SK-N-MC (cell line): ENCODE measurements around the gene CPSF3.

Source experiments
- DNase-seq: peaks from one replicate; pipeline ENCODE4 v3.0.0-alpha.2; 2011; ENCODE audit warnings: low read depth, low spot score
- H3K27ac ChIP-seq: fragments of 200-600 bp; sonication (generic); 2 replicates; pipeline ENCODE4 v1.5.1; 2016; ENCODE audit warnings: mixed run types
- H3K36me3 ChIP-seq: fragments of 200-600 bp; sonication (generic); 2 replicates; pipeline ENCODE4 v1.6.1; 2017; ENCODE audit warnings: antibody characterized with exemption, low read length, mixed read lengths; ENCODE audit not compliant: insufficient read depth
- H3K4me3 ChIP-seq: fragments of 200-600 bp; sonication (generic); 2 replicates; pipeline ENCODE4 v1.5.1; 2016
- H3K9ac ChIP-seq: fragments of 200-600 bp; sonication (generic); 2 replicates; pipeline ENCODE4 v1.8.0; 2017; ENCODE audit warnings: mixed run types, mixed read lengths; ENCODE audit not compliant: insufficient read length
- H3K9me3 ChIP-seq: fragments of 200-600 bp; sonication (generic); 2 replicates; pipeline ENCODE4 v1.6.1; 2017; ENCODE audit warnings: low read depth, mild to moderate bottlenecking, antibody characterized with exemption, low read length, moderate library complexity, mixed read lengths
- EZH2 ChIP-seq: fragments of 200-600 bp; sonication (generic); IDR thresholded peaks from one replicate; pipeline ENCODE4 v1.6.1; 2017; ENCODE audit warnings: antibody characterized with exemption
- FOXP2 ChIP-seq: optimal IDR thresholded peaks from 2 replicates; pipeline ENCODE3; 2011; ENCODE audit warnings: mild to moderate bottlenecking, moderate library complexity; ENCODE audit not compliant: insufficient read depth; ENCODE audit errors: extremely low read length, control extremely low read depth
- POLR2AphosphoS5 ChIP-seq: IDR thresholded peaks from 2 replicates; pipeline ENCODE4 v1.6.1; 2012; ENCODE audit warnings: mild to moderate bottlenecking, low read depth, low read length, borderline replicate concordance

Gene CPSF3

GRCh38 chr2:9473985-9474360 lies 50.5 kb downstream of the CPSF3 start:
- Histone ChIP-seq H3K36me3 (peaks cover 28% of the 10 kb centered on the region), H3K27ac (no peak overlapping the region)

GRCh38 chr2:9474361-9475057 lies 51.1 kb downstream of the CPSF3 start, which contains the start of gene IAH1:
Gene IAH1 (plus strand): TSS chr2:9474551. CDS start chr2:9474567, 16 bp downstream.
- Histone ChIP-seq H3K27ac (no peak within 1 kb of the TSS), H3K4me3 (peak within 1 kb of the TSS; percentile 96), H3K9ac (peak within 1 kb of the TSS; percentile 88), H3K9me3 (no peaks in the 10 kb centered on the region), H3K36me3 (peaks cover 27% of the 10 kb centered on the region)
- no peak for DNase-seq
- no peak for TF ChIP-seq EZH2
- TF ChIP-seq FOXP2: no peak
- TF ChIP-seq POLR2AphosphoS5: peak; percentile 41; the same call in 1 of the 2 replicates

More at GRCh38 chr2:9473985-9474360, 50.5 kb downstream of the CPSF3 start:
- DNase-seq: no peak
- H3K9me3 ChIP-seq: no peaks in the 10 kb centered on the region
- peak overlapping the region; percentile 96 for H3K4me3 ChIP-seq
- H3K9ac ChIP-seq: peak overlapping the region; percentile 88
- no peak for TF ChIP-seq POLR2AphosphoS5
- no peak for TF ChIP-seq EZH2
- TF ChIP-seq FOXP2: no peak

- no peak for TF ChIP-seq POLR2AphosphoS5
- TF ChIP-seq EZH2: no peak
- no peak for TF ChIP-seq FOXP2
- Histone ChIP-seq H3K4me3 (no peak overlapping the region), H3K27ac (no peak overlapping the region), H3K36me3 (peaks cover 44% of the 10 kb centered on the region), H3K9me3 (no peaks in the 10 kb centered on the region), H3K9ac (no peak overlapping the region)
- no peak for DNase-seq
These were observed 54.5 kb downstream of the CPSF3 start for GRCh38 chr2:9477914-9478313.

- H3K4me3 ChIP-seq: no peak overlapping the region
- no peak for DNase-seq
- peaks cover 45% of the 10 kb centered on the region; the same call in 1 of the 2 replicates for H3K36me3 ChIP-seq
- H3K9me3 ChIP-seq: no peaks in the 10 kb centered on the region
- no peak overlapping the region for H3K27ac ChIP-seq
- H3K9ac ChIP-seq: no peak overlapping the region
- TF ChIP-seq EZH2: no peak
- TF ChIP-seq FOXP2: no peak
These were observed 55.1 kb downstream of the CPSF3 start for GRCh38 chr2:9478526-9478925.

GRCh38 chr2:9480157-9480556 lies 56.7 kb downstream of the CPSF3 start:
- TF ChIP-seq POLR2AphosphoS5 (no peak), EZH2 (no peak), FOXP2 (no peak)
- no peak for DNase-seq
- Histone ChIP-seq H3K36me3 (peaks cover 61% of the 10 kb centered on the region), H3K9ac (no peak overlapping the region), H3K9me3 (no peaks in the 10 kb centered on the region), H3K4me3 (no peak overlapping the region), H3K27ac (peak overlapping the region; percentile 9; the same call in 1 of the 2 replicates)

- no peak overlapping the region for H3K27ac ChIP-seq
- H3K9me3 ChIP-seq: no peaks in the 10 kb centered on the region
- no peak overlapping the region for H3K4me3 ChIP-seq
- TF ChIP-seq POLR2AphosphoS5 (no peak), EZH2 (no peak), FOXP2 (no peak)
- H3K9ac ChIP-seq: no peak overlapping the region
- DNase-seq: no peak
- peaks cover 78% of the 10 kb centered on the region for H3K36me3 ChIP-seq
These were observed 59.7 kb downstream of the CPSF3 start for GRCh38 chr2:9483107-9483506.

GRCh38 chr2:9484533-9484932 lies 61.1 kb downstream of the CPSF3 start:
- no peak overlapping the region for H3K4me3 ChIP-seq
- no peak for DNase-seq
- H3K36me3 ChIP-seq: peaks cover 88% of the 10 kb centered on the region
- TF ChIP-seq POLR2AphosphoS5 (no peak), FOXP2 (no peak)
- no peak overlapping the region for H3K9ac ChIP-seq
- H3K27ac ChIP-seq: no peak overlapping the region
- H3K9me3 ChIP-seq: no peaks in the 10 kb centered on the region

- Histone ChIP-seq H3K9ac (no peak overlapping the region), H3K27ac (no peak overlapping the region), H3K9me3 (no peaks in the 10 kb centered on the region)
These were observed 65.4 kb downstream of the CPSF3 start for GRCh38 chr2:9488583-9489547.

More at GRCh38 chr2:9488583-9489547, 65.4 kb downstream of the CPSF3 start:
- H3K4me3 ChIP-seq: no peak overlapping the region
- no peak for DNase-seq
- TF ChIP-seq POLR2AphosphoS5: no peak
- TF ChIP-seq EZH2: no peak
- TF ChIP-seq FOXP2: no peak
- H3K36me3 ChIP-seq: peaks cover 97% of the 10 kb centered on the region
